Measurements from ENCODE around the gene TMEM158.

Gene TMEM158

GRCh38 chr3:45272032-45272810 lies 46.1 kb upstream of the TMEM158 start:
- TF ChIP-seq USF1 (IDR thresholded peaks at IDR 0.05) (no peak), TAF1 (IDR thresholded peaks at IDR 0.05; ENCODE audit: low read depth) (no peak), TCF12 (IDR thresholded peaks at IDR 0.05; ENCODE audit: low read depth) (no peak), ZBTB7A (IDR thresholded peaks at IDR 0.05; ENCODE audit: low read depth) (no peak), FOXM1 (IDR thresholded peaks at IDR 0.05; ENCODE audit: borderline replicate concordance, low read depth) (no peak), REST (IDR thresholded peaks at IDR 0.05; ENCODE audit: low read depth) (no peak), EP300 (IDR thresholded peaks at IDR 0.05; ENCODE audit: borderline replicate concordance) (no peak), CEBPB (IDR thresholded peaks at IDR 0.05) (no peak), CREB1 (IDR thresholded peaks at IDR 0.05; ENCODE audit: low read depth) (no peak), RAD21 (IDR thresholded peaks at IDR 0.05; ENCODE audit: low read depth) (no peak), NFIC (IDR thresholded peaks at IDR 0.05) (no peak), EGR1 (IDR thresholded peaks at IDR 0.05) (no peak), MAX (IDR thresholded peaks at IDR 0.05) (no peak)

GRCh38 chr3:45269952-45270351 lies 43.9 kb upstream of the TMEM158 start:
- TF ChIP-seq TEAD4 (IDR thresholded peaks at IDR 0.05) (no peak), MAX (IDR thresholded peaks at IDR 0.05) (no peak), EP300 (IDR thresholded peaks at IDR 0.05; ENCODE audit: borderline replicate concordance) (no peak), NFIC (IDR thresholded peaks at IDR 0.05) (no peak), EGR1 (IDR thresholded peaks at IDR 0.05) (no peak), USF1 (IDR thresholded peaks at IDR 0.05) (no peak), CREB1 (IDR thresholded peaks at IDR 0.05; ENCODE audit: low read depth) (no peak), YY1 (IDR thresholded peaks at IDR 0.05; ENCODE audit: low read depth) (no peak), FOXM1 (IDR thresholded peaks at IDR 0.05; ENCODE audit: borderline replicate concordance, low read depth) (no peak), TCF12 (IDR thresholded peaks at IDR 0.05; ENCODE audit: low read depth) (no peak), CEBPB (IDR thresholded peaks at IDR 0.05) (no peak), RAD21 (IDR thresholded peaks at IDR 0.05; ENCODE audit: low read depth) (no peak), TAF1 (IDR thresholded peaks at IDR 0.05; ENCODE audit: low read depth) (no peak), REST (IDR thresholded peaks at IDR 0.05; ENCODE audit: low read depth) (no peak), ZBTB7A (IDR thresholded peaks at IDR 0.05; ENCODE audit: low read depth) (no peak)

GRCh38 chr3:45267097-45267496 lies 41.0 kb upstream of the TMEM158 start:
- TF ChIP-seq MAX (IDR thresholded peaks at IDR 0.05): no peak
- no peak for TF ChIP-seq EGR1 (IDR thresholded peaks at IDR 0.05)
- no peak for TF ChIP-seq CREB1 (IDR thresholded peaks at IDR 0.05; ENCODE audit: low read depth)
- TF ChIP-seq TEAD4 (IDR thresholded peaks at IDR 0.05): no peak
- TF ChIP-seq TAF1 (IDR thresholded peaks at IDR 0.05; ENCODE audit: low read depth): no peak
- no peak for TF ChIP-seq REST (IDR thresholded peaks at IDR 0.05; ENCODE audit: low read depth)
- no peak for TF ChIP-seq CEBPB (IDR thresholded peaks at IDR 0.05)
- TF ChIP-seq NFIC (IDR thresholded peaks at IDR 0.05): no peak
- no peak for TF ChIP-seq YY1 (IDR thresholded peaks at IDR 0.05; ENCODE audit: low read depth)
- no peak for TF ChIP-seq ZBTB7A (IDR thresholded peaks at IDR 0.05; ENCODE audit: low read depth)
- TF ChIP-seq USF1 (IDR thresholded peaks at IDR 0.05): no peak
- TF ChIP-seq EP300 (IDR thresholded peaks at IDR 0.05; ENCODE audit: borderline replicate concordance): no peak
- no peak for TF ChIP-seq RAD21 (IDR thresholded peaks at IDR 0.05; ENCODE audit: low read depth)
- no peak for TF ChIP-seq FOXM1 (IDR thresholded peaks at IDR 0.05; ENCODE audit: borderline replicate concordance, low read depth)
- TF ChIP-seq TCF12 (IDR thresholded peaks at IDR 0.05; ENCODE audit: low read depth): no peak
